ENCODE measurements around the gene PLCB1.

Gene PLCB1

DNA sequence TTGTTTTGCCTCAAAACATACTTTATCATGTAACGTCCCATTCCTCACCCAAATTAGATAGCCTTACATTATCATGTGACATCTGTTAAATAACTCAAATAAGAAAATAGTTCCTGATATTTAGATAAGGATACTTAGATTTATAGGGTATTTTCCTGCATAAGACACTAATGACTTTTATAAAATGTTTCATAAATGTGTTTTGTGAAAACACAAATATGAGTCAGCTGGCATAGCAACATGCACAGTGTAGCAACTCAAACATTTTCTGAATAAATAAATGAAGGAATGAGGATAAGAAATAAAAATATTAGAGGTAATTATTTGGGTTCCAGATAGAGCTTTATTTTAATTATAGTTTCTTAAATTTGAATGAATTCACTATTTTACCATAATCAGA, 476.4 kb downstream of the PLCB1 start:
- DNase-seq (ENCODE audit: low read depth), result no peak
- H3K4me3 ChIP-seq (ENCODE audit: low read depth, low read length), result no peak overlapping the region
- TF ChIP-seq MAX (IDR thresholded peaks at IDR 0.05; ENCODE audit: low read depth, low read length), result no peak
- no peak for TF ChIP-seq MYC (IDR thresholded peaks at IDR 0.05; ENCODE audit: low read depth, low read length)
- TF ChIP-seq, protein P1, sequence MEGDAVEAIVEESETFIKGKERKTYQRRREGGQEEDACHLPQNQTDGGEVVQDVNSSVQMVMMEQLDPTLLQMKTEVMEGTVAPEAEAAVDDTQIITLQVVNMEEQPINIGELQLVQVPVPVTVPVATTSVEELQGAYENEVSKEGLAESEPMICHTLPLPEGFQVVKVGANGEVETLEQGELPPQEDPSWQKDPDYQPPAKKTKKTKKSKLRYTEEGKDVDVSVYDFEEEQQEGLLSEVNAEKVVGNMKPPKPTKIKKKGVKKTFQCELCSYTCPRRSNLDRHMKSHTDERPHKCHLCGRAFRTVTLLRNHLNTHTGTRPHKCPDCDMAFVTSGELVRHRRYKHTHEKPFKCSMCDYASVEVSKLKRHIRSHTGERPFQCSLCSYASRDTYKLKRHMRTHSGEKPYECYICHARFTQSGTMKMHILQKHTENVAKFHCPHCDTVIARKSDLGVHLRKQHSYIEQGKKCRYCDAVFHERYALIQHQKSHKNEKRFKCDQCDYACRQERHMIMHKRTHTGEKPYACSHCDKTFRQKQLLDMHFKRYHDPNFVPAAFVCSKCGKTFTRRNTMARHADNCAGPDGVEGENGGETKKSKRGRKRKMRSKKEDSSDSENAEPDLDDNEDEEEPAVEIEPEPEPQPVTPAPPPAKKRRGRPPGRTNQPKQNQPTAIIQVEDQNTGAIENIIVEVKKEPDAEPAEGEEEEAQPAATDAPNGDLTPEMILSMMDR (IDR thresholded peaks at IDR 0.05; ENCODE audit: low read depth, low read length), result no peak
- no peak for TF ChIP-seq POLR2A (IDR thresholded peaks at IDR 0.05; ENCODE audit: extremely low read depth, insufficient read length)

- DNase-seq (ENCODE audit: low read depth), result no peak
- TF ChIP-seq POLR2A (IDR thresholded peaks at IDR 0.05; ENCODE audit: extremely low read depth, insufficient read length) (no peak), MYC (IDR thresholded peaks at IDR 0.05; ENCODE audit: low read depth, low read length) (no peak), MAX (IDR thresholded peaks at IDR 0.05; ENCODE audit: low read depth, low read length) (no peak)
- TF ChIP-seq, protein P1 (IDR thresholded peaks at IDR 0.05; ENCODE audit: low read depth, low read length), result no peak
Measured at GRCh38 chr20:8616792-8617191, 484.7 kb downstream of the PLCB1 start.

GRCh38 chr20:8621001-8621400, 488.9 kb downstream of the PLCB1 start:
- TF ChIP-seq MAX (IDR thresholded peaks at IDR 0.05; ENCODE audit: low read depth, low read length) (no peak), POLR2A (IDR thresholded peaks at IDR 0.05; ENCODE audit: extremely low read depth, insufficient read length) (no peak), MYC (IDR thresholded peaks at IDR 0.05; ENCODE audit: low read depth, low read length) (no peak)
- TF ChIP-seq, protein P1 (IDR thresholded peaks at IDR 0.05; ENCODE audit: low read depth, low read length), result no peak
- no peak overlapping the region for H3K4me3 ChIP-seq (ENCODE audit: low read depth, low read length)
- DNase-seq (ENCODE audit: low read depth), result no peak

More at GRCh38 chr20:8616792-8617191, 484.7 kb downstream of the PLCB1 start:
- H3K4me3 ChIP-seq (ENCODE audit: low read depth, low read length), result no peak overlapping the region

GRCh38 chr20:8624046-8624445, 492.0 kb downstream of the PLCB1 start:
- H3K4me3 ChIP-seq (ENCODE audit: low read depth, low read length), result no peak overlapping the region
- TF ChIP-seq POLR2A (IDR thresholded peaks at IDR 0.05; ENCODE audit: extremely low read depth, insufficient read length), result no peak
- TF ChIP-seq MYC (IDR thresholded peaks at IDR 0.05; ENCODE audit: low read depth, low read length), result no peak
- TF ChIP-seq, protein P1 (IDR thresholded peaks at IDR 0.05; ENCODE audit: low read depth, low read length), result no peak
- no peak for TF ChIP-seq MAX (IDR thresholded peaks at IDR 0.05; ENCODE audit: low read depth, low read length)
- no peak for DNase-seq (ENCODE audit: low read depth)

DNA sequence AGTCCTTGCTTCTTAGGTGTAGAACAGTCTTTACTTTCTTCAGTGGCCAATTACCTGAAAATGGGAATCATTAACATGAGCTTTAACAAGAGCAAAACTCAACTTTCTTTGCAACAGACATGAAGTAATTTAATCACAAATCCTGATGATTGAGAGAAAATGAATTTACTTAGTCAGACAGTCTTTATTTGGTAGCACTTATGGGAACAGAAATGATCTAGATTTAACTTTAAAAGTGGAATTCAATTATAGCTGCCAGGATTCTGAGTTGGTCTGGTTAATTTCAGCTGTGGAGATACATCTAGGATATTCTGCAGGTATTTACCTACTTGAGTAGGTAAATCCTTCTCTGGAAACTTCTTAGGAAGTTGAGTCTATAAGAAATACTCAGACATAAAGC, 492.6 kb downstream of the PLCB1 start:
- H3K4me3 ChIP-seq (ENCODE audit: low read depth, low read length), result no peak overlapping the region
- TF ChIP-seq, protein P1 (IDR thresholded peaks at IDR 0.05; ENCODE audit: low read depth, low read length), result no peak
- TF ChIP-seq POLR2A (IDR thresholded peaks at IDR 0.05; ENCODE audit: extremely low read depth, insufficient read length), result no peak
- TF ChIP-seq MYC (IDR thresholded peaks at IDR 0.05; ENCODE audit: low read depth, low read length), result no peak
- no peak for TF ChIP-seq MAX (IDR thresholded peaks at IDR 0.05; ENCODE audit: low read depth, low read length)
- DNase-seq (ENCODE audit: low read depth), result no peak
